GM23338 (cell line): Measurements from ENCODE around the gene ERGIC3. TPM values are rescaled to one million over a fixed set of nuclear protein-coding genes. Genes with fewer than 3 reads are reported as not detected.

Source experiments
- ATAC-seq: fragments of 200-7000 bp; cut with Tn5 transposase; 3 replicates; pipeline ENCODE4 v1.9.1; 2020
- DNase-seq: peaks from one replicate; pipeline ENCODE4 v3.0.0-alpha.2; 2015; ENCODE audit warnings: low spot score
- H2AFZ ChIP-seq: fragments of 200-600 bp; sonication (generic); 2 replicates; pipeline ENCODE4 v1.8.0; 2016; ENCODE audit warnings: antibody characterized with exemption, mild to moderate bottlenecking, moderate library complexity
- H3F3A ChIP-seq: fragments of 200-600 bp; sonication (generic); replicated peaks from 2 replicates; pipeline ENCODE4 v1.8.0; 2017; ENCODE audit warnings: antibody characterized with exemption, mixed run types, low read depth
- H3K27ac ChIP-seq: fragments of 200-600 bp; sonication (generic); 2 replicates; pipeline ENCODE4 v1.6.1; 2016; ENCODE audit warnings: low read depth
- H3K27me3 ChIP-seq: fragments of 200-600 bp; sonication (generic); 2 replicates; pipeline ENCODE4 v1.8.0; 2016; ENCODE audit warnings: mild to moderate bottlenecking, mixed run types, moderate library complexity; ENCODE audit not compliant: insufficient read depth
- H3K36me3 ChIP-seq: fragments of 200-600 bp; sonication (generic); 2 replicates; pipeline ENCODE4 v1.8.0; 2016; ENCODE audit warnings: mild to moderate bottlenecking; ENCODE audit not compliant: insufficient read depth
- H3K4me1 ChIP-seq: fragments of 200-600 bp; sonication (generic); 2 replicates; pipeline ENCODE4 v1.8.0; 2016; ENCODE audit warnings: mild to moderate bottlenecking, moderate library complexity; ENCODE audit not compliant: insufficient read depth
- H3K4me2 ChIP-seq: fragments of 200-600 bp; sonication (generic); 2 replicates; pipeline ENCODE4 v1.7.1; 2017; ENCODE audit warnings: mixed run types
- H3K4me3 ChIP-seq: fragments of 200-600 bp; sonication (generic); 2 replicates; pipeline ENCODE4 v1.6.1; 2016; ENCODE audit warnings: mixed run types
- H3K79me2 ChIP-seq: fragments of 200-600 bp; sonication (generic); replicated peaks from 2 replicates; pipeline ENCODE4 v1.8.0; 2017; ENCODE audit warnings: mild to moderate bottlenecking; ENCODE audit not compliant: insufficient read depth
- H3K9me2 ChIP-seq: fragments of 200-600 bp; sonication (generic); 2 replicates; pipeline ENCODE4 v1.8.0; 2017; ENCODE audit not compliant: insufficient read depth
- H4K20me1 ChIP-seq: fragments of 200-600 bp; sonication (generic); replicated peaks from 2 replicates; pipeline ENCODE4 v1.8.0; 2017; ENCODE audit warnings: mild to moderate bottlenecking; ENCODE audit not compliant: insufficient read depth
- H3K27ac Mint-ChIP-seq: 2 replicates; pipeline ENCODE4 v1.8.0; 2020; ENCODE audit warnings: inconsistent platforms, mild to moderate bottlenecking, moderate library complexity, mixed read lengths
- H3K27me3 Mint-ChIP-seq: 3 replicates; pipeline ENCODE4 v1.8.0; 2022; ENCODE audit warnings: low read depth, mild to moderate bottlenecking, moderate library complexity, mixed read lengths, inconsistent platforms; ENCODE audit not compliant: insufficient read depth, poor library complexity
- H3K36me3 Mint-ChIP-seq: 3 replicates; pipeline ENCODE4 v1.8.0; 2021; ENCODE audit warnings: low read depth, mild to moderate bottlenecking, inconsistent platforms, moderate library complexity, mixed read lengths
- H3K4me1 Mint-ChIP-seq: 3 replicates; pipeline ENCODE4 v1.8.0; 2020; ENCODE audit warnings: mild to moderate bottlenecking, inconsistent platforms, mixed read lengths
- H3K4me3 Mint-ChIP-seq: 3 replicates; pipeline ENCODE4 v1.8.0; 2021; ENCODE audit warnings: moderate library complexity, mild to moderate bottlenecking, inconsistent platforms, mixed read lengths
- H3K9me3 Mint-ChIP-seq: 3 replicates; pipeline ENCODE4 v1.8.0; 2020; ENCODE audit warnings: moderate library complexity, mild to moderate bottlenecking, inconsistent platforms, mixed read lengths
- CREB1 ChIP-seq: fragments of 250-450 bp; sonication (Bioruptor Pico); IDR thresholded peaks from 2 replicates; pipeline ENCODE4 v1.5.0; 2020; ENCODE audit warnings: low read depth, mild to moderate bottlenecking, moderate library complexity
- EZH2 ChIP-seq: fragments of 200-600 bp; sonication (generic); IDR thresholded peaks from one replicate; pipeline ENCODE4 v1.8.0; 2017; ENCODE audit warnings: antibody characterized with exemption, mild to moderate bottlenecking, low read depth; ENCODE audit not compliant: unreplicated experiment
- EZH2phosphoT487 ChIP-seq: fragments of 200-600 bp; sonication (generic); IDR thresholded peaks from one replicate; pipeline ENCODE4 v1.8.1; 2018; ENCODE audit warnings: antibody characterized with exemption; ENCODE audit not compliant: unreplicated experiment
- JUNB ChIP-seq: IDR thresholded peaks from one replicate; pipeline ENCODE4 v1.6.1; 2016; ENCODE audit warnings: antibody characterized with exemption; ENCODE audit not compliant: unreplicated experiment
- NANOG ChIP-seq: IDR thresholded peaks from 2 replicates; pipeline ENCODE4 v1.6.1; 2016; ENCODE audit warnings: antibody characterized with exemption, borderline replicate concordance
- POLR2AphosphoS5 ChIP-seq: IDR thresholded peaks from 2 replicates; pipeline ENCODE4 v1.6.1; 2016; ENCODE audit warnings: antibody characterized with exemption, low read depth
- STAT1 ChIP-seq: IDR thresholded peaks from one replicate; pipeline ENCODE4 v1.6.1; 2016; ENCODE audit warnings: antibody characterized with exemption; ENCODE audit not compliant: unreplicated experiment
- ZNF114 ChIP-seq: fragments of 250-450 bp; sonication (Bioruptor Pico); IDR thresholded peaks from 2 replicates; pipeline ENCODE4 v1.5.0; 2020; ENCODE audit warnings: mild to moderate bottlenecking, moderate library complexity
- ZNF331 ChIP-seq: fragments of 250-450 bp; sonication (Bioruptor Pico); IDR thresholded peaks from 2 replicates; pipeline ENCODE4 v1.5.0; 2020; ENCODE audit warnings: low read depth, mild to moderate bottlenecking, moderate library complexity
- polyA plus RNA-seq: library from polyadenylated mRNA; unstranded; fragments of >200 nt; fragmentation: Nextera tagmentation; extraction: Ambion mirVana; gene quantifications from 2 replicates; pipeline ENCODE4 v1.2.1, GENCODE V29; 2016
- total RNA-seq: library from RNA; depleted of rRNA; stranded (reverse); fragments of >200 nt; shearing (Covaris generic); gene quantifications from 2 replicates; pipeline ENCODE4 v1.2.3, GENCODE V29; 2014
- TF ChIP-seq, protein P1 (sequence below): fragments of 250-450 bp; sonication (Bioruptor Pico); IDR thresholded peaks from 2 replicates; pipeline ENCODE4 v1.5.0; 2020; ENCODE audit warnings: mild to moderate bottlenecking, moderate library complexity
- TF ChIP-seq, protein P2 (sequence below): IDR thresholded peaks from one replicate; pipeline ENCODE4 v1.6.1; 2018; ENCODE audit warnings: antibody characterized with exemption; ENCODE audit not compliant: unreplicated experiment
- TF ChIP-seq, protein P3 (sequence below): IDR thresholded peaks from 2 replicates; pipeline ENCODE4 v1.6.1; 2016; ENCODE audit warnings: antibody characterized with exemption
- TF ChIP-seq, protein P4 (sequence below), 2 experiments: fragments of 200-600 bp in 1 of 2; sonication (generic) in 1 of 2; conservative IDR thresholded peaks; 2 replicates each; pipeline versions ENCODE4 v1.5.1 to v1.6.1; 2016 to 2017; ENCODE audit warnings: antibody characterized with exemption in 2 of 2, low read depth in 2 of 2, mild to moderate bottlenecking in 2 of 2, moderate library complexity in 1 of 2

Gene ERGIC3
- total and polyA plus RNA-seq, 2 experiments from 2014 or later, result 139 to 147 TPM

DNA sequence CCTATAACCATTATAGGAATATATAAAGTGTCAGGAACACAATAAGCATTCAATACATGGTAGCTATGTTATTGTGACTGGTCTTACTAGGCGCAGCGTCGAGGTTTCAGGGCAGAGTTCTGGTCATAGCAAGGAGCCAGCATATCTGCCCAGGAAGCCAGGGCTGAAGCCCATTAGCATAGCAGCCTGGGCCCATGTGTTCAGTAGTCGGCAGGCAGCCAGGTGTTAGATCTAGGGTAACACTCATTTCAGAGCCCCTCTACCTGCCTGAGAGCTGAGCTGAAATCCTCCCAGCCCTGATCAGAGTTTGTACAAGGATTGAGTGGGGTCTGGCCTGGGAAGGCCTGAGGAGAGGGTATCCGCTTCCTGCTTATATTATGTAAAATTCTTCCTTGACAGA lies 44.6 kb upstream of the ERGIC3 start:
- Histone ChIP-seq H4K20me1 (no peaks in the 10 kb centered on the region), H3K79me2 (no peaks in the 10 kb centered on the region), H3K4me3 (no peak overlapping the region), H3K9me2 (no peaks in the 10 kb centered on the region), H3K36me3 (peaks cover 25% of the 10 kb centered on the region; the same call in 1 of the 2 replicates), H3K27me3 (no peaks in the 10 kb centered on the region), H2AFZ (no peak overlapping the region), H3F3A (no peaks in the 10 kb centered on the region), H3K4me2 (no peak overlapping the region), H3K27ac (no peak overlapping the region), H3K4me1 (no peaks in the 10 kb centered on the region)
- Mint-ChIP-seq H3K27me3 (peaks cover 2% of the 10 kb centered on the region), H3K36me3 (peaks cover 69% of the 10 kb centered on the region), H3K4me1 (no peaks in the 10 kb centered on the region), H3K4me3 (no peak overlapping the region), H3K27ac (no peak overlapping the region), H3K9me3 (no peaks in the 10 kb centered on the region)
- DNase-seq (no peak), ATAC-seq (no peak)
- TF ChIP-seq EZH2 (no peak), CREB1 (CRISPR knock-in tag) (no peak), POLR2AphosphoS5 (no peak), EZH2phosphoT487 (no peak), ZNF114 (CRISPR knock-in tag) (no peak), ZNF331 (CRISPR knock-in tag) (no peak), STAT1 (no peak), JUNB (no peak), NANOG (no peak)
- TF ChIP-seq, protein P1, sequence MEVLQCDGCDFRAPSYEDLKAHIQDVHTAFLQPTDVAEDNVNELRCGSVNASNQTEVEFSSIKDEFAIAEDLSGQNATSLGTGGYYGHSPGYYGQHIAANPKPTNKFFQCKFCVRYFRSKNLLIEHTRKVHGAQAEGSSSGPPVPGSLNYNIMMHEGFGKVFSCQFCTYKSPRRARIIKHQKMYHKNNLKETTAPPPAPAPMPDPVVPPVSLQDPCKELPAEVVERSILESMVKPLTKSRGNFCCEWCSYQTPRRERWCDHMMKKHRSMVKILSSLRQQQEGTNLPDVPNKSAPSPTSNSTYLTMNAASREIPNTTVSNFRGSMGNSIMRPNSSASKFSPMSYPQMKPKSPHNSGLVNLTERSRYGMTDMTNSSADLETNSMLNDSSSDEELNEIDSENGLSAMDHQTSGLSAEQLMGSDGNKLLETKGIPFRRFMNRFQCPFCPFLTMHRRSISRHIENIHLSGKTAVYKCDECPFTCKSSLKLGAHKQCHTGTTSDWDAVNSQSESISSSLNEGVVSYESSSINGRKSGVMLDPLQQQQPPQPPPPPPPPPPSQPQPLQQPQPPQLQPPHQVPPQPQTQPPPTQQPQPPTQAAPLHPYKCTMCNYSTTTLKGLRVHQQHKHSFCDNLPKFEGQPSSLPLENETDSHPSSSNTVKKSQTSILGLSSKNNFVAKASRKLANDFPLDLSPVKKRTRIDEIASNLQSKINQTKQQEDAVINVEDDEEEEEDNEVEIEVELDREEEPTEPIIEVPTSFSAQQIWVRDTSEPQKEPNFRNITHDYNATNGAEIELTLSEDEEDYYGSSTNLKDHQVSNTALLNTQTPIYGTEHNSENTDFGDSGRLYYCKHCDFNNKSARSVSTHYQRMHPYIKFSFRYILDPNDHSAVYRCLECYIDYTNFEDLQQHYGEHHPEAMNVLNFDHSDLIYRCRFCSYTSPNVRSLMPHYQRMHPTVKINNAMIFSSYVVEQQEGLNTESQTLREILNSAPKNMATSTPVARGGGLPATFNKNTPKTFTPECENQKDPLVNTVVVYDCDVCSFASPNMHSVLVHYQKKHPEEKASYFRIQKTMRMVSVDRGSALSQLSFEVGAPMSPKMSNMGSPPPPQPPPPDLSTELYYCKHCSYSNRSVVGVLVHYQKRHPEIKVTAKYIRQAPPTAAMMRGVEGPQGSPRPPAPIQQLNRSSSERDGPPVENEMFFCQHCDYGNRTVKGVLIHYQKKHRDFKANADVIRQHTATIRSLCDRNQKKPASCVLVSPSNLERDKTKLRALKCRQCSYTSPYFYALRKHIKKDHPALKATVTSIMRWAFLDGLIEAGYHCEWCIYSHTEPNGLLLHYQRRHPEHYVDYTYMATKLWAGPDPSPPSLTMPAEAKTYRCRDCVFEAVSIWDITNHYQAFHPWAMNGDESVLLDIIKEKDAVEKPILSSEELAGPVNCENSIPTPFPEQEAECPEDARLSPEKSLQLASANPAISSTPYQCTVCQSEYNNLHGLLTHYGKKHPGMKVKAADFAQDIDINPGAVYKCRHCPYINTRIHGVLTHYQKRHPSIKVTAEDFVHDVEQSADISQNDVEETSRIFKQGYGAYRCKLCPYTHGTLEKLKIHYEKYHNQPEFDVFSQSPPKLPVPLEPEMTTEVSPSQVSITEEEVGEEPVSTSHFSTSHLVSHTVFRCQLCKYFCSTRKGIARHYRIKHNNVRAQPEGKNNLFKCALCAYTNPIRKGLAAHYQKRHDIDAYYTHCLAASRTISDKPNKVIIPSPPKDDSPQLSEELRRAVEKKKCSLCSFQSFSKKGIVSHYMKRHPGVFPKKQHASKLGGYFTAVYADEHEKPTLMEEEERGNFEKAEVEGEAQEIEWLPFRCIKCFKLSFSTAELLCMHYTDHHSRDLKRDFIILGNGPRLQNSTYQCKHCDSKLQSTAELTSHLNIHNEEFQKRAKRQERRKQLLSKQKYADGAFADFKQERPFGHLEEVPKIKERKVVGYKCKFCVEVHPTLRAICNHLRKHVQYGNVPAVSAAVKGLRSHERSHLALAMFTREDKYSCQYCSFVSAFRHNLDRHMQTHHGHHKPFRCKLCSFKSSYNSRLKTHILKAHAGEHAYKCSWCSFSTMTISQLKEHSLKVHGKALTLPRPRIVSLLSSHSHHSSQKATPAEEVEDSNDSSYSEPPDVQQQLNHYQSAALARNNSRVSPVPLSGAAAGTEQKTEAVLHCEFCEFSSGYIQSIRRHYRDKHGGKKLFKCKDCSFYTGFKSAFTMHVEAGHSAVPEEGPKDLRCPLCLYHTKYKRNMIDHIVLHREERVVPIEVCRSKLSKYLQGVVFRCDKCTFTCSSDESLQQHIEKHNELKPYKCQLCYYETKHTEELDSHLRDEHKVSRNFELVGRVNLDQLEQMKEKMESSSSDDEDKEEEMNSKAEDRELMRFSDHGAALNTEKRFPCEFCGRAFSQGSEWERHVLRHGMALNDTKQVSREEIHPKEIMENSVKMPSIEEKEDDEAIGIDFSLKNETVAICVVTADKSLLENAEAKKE (CRISPR knock-in tag), result no peak
- TF ChIP-seq, protein P2, sequence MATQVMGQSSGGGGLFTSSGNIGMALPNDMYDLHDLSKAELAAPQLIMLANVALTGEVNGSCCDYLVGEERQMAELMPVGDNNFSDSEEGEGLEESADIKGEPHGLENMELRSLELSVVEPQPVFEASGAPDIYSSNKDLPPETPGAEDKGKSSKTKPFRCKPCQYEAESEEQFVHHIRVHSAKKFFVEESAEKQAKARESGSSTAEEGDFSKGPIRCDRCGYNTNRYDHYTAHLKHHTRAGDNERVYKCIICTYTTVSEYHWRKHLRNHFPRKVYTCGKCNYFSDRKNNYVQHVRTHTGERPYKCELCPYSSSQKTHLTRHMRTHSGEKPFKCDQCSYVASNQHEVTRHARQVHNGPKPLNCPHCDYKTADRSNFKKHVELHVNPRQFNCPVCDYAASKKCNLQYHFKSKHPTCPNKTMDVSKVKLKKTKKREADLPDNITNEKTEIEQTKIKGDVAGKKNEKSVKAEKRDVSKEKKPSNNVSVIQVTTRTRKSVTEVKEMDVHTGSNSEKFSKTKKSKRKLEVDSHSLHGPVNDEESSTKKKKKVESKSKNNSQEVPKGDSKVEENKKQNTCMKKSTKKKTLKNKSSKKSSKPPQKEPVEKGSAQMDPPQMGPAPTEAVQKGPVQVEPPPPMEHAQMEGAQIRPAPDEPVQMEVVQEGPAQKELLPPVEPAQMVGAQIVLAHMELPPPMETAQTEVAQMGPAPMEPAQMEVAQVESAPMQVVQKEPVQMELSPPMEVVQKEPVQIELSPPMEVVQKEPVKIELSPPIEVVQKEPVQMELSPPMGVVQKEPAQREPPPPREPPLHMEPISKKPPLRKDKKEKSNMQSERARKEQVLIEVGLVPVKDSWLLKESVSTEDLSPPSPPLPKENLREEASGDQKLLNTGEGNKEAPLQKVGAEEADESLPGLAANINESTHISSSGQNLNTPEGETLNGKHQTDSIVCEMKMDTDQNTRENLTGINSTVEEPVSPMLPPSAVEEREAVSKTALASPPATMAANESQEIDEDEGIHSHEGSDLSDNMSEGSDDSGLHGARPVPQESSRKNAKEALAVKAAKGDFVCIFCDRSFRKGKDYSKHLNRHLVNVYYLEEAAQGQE, result no peak
- TF ChIP-seq, protein P3, sequence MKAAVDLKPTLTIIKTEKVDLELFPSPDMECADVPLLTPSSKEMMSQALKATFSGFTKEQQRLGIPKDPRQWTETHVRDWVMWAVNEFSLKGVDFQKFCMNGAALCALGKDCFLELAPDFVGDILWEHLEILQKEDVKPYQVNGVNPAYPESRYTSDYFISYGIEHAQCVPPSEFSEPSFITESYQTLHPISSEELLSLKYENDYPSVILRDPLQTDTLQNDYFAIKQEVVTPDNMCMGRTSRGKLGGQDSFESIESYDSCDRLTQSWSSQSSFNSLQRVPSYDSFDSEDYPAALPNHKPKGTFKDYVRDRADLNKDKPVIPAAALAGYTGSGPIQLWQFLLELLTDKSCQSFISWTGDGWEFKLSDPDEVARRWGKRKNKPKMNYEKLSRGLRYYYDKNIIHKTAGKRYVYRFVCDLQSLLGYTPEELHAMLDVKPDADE, result no peak
- TF ChIP-seq, protein P4, sequence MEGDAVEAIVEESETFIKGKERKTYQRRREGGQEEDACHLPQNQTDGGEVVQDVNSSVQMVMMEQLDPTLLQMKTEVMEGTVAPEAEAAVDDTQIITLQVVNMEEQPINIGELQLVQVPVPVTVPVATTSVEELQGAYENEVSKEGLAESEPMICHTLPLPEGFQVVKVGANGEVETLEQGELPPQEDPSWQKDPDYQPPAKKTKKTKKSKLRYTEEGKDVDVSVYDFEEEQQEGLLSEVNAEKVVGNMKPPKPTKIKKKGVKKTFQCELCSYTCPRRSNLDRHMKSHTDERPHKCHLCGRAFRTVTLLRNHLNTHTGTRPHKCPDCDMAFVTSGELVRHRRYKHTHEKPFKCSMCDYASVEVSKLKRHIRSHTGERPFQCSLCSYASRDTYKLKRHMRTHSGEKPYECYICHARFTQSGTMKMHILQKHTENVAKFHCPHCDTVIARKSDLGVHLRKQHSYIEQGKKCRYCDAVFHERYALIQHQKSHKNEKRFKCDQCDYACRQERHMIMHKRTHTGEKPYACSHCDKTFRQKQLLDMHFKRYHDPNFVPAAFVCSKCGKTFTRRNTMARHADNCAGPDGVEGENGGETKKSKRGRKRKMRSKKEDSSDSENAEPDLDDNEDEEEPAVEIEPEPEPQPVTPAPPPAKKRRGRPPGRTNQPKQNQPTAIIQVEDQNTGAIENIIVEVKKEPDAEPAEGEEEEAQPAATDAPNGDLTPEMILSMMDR (conservative IDR thresholded peaks at IDR 0.05; ENCODE audit: low read depth in 2 of 2), result no peak
